Stimulated activated naive CD8-positive, alpha-beta T cell treated with anti-CD3 and anti-CD28 coated beads, Interleukin-15, Interleukin-2, amounts not matched to agents 100 U/mL and 50 U/mL, for 24 hours (primary cell): ENCODE results near the gene TUBB6.
A peak's percentile ranks its signal among the peaks of the same experiment; 100 is the strongest.

ENCODE experiments used
- ATAC-seq: fragments of 150-1000 bp; cut with Tn5 transposase; one replicate; pipeline ENCODE4 v1.10.0; 2021
- DNase-seq: peaks from one replicate; pipeline ENCODE4 v3.0.0; 2021

TUBB6 gene

GRCh38 chr18:12307701-12308385 is at the start of gene TUBB6:
Gene TUBB6, plus strand, starts transcription at chr18:12308241. Its CDS starts 52 bp downstream, at chr18:12308293.
- ATAC-seq = peak; percentile 66
- peak; percentile 68 for DNase-seq

- no peak for ATAC-seq
- DNase-seq = no peak
Measured at GRCh38 chr18:12258719-12259705, 49.0 kb upstream of the TUBB6 start.

- ATAC-seq (no peak), DNase-seq (no peak)
Measured at GRCh38 chr18:12262748-12263147, 45.3 kb upstream of the TUBB6 start.

GRCh38 chr18:12264864-12265263 is 43.2 kb upstream of the TUBB6 start:
- ATAC-seq = no peak
- no peak for DNase-seq

GRCh38 chr18:12271376-12272235 is 36.4 kb upstream of the TUBB6 start:
- ATAC-seq (peak; percentile 85), DNase-seq (peak; percentile 74)

- ATAC-seq = no peak
- DNase-seq = no peak
Measured at GRCh38 chr18:12274793-12275192, 33.2 kb upstream of the TUBB6 start.

- ATAC-seq (no peak), DNase-seq (no peak)
Measured at GRCh38 chr18:12276736-12277554, 31.1 kb upstream of the TUBB6 start.

GRCh38 chr18:12278215-12278671 is 29.8 kb upstream of the TUBB6 start:
- peak; percentile 12 for DNase-seq
- no peak for ATAC-seq

- DNase-seq (no peak), ATAC-seq (no peak)
Measured at GRCh38 chr18:12278741-12279682, 29.0 kb upstream of the TUBB6 start.

- ATAC-seq = no peak
- no peak for DNase-seq
Measured at GRCh38 chr18:12279781-12280531, 28.1 kb upstream of the TUBB6 start.

GRCh38 chr18:12281861-12282260 is 26.2 kb upstream of the TUBB6 start:
- DNase-seq (no peak), ATAC-seq (no peak)

- no peak for DNase-seq
- ATAC-seq = no peak
Measured at GRCh38 chr18:12282442-12283039, 25.5 kb upstream of the TUBB6 start.

GRCh38 chr18:12283256-12283655 is 24.8 kb upstream of the TUBB6 start:
- DNase-seq (no peak), ATAC-seq (no peak)

- DNase-seq (no peak), ATAC-seq (no peak)
Measured at GRCh38 chr18:12283666-12284065, 24.4 kb upstream of the TUBB6 start.

GRCh38 chr18:12287131-12287681 is 20.8 kb upstream of the TUBB6 start:
- ATAC-seq (no peak), DNase-seq (no peak)

GRCh38 chr18:12287684-12288402 is 20.2 kb upstream of the TUBB6 start:
- no peak for ATAC-seq
- peak; percentile 17 for DNase-seq

GRCh38 chr18:12288403-12288755 is 19.7 kb upstream of the TUBB6 start:
- ATAC-seq = no peak
- no peak for DNase-seq

GRCh38 chr18:12290086-12290485 is 18.0 kb upstream of the TUBB6 start:
- ATAC-seq (no peak), DNase-seq (no peak)
